HG03025 (cell line): ENCODE measurements around the gene RAB7B.

Experiments used
- ATAC-seq: cut with Tn5 transposase; IDR thresholded peaks from one replicate; pipeline ENCODE4 v1.9.1; 2021; ENCODE audit warnings: mild to moderate bottlenecking, moderate library complexity; ENCODE audit not compliant: unreplicated experiment, low FRiP score

Gene RAB7B

DNA sequence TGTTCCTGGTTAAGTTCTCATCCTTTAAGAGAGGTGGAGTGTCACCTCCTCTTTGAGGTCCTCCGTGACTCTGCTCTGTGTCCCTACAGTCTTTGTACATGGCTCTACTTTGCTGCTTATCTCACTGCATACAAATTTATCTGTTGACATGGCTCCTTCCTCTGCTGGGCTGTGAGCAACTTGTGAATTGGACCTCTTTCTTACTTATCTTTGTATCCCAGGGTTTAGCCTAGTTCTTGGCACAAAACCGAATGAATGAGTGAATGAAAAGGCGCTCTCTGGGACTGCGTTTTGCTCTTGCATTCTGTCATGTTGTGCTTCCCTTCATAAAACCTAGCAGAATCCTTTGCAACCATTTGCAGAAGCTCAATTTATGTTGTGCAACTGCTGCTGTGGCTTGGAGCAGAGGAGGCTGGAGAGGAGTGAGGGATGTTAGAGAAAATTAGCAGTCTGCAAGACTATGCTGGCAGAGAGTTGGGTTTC, 72.4 kb downstream of the RAB7B start:
- no peak for ATAC-seq

DNA sequence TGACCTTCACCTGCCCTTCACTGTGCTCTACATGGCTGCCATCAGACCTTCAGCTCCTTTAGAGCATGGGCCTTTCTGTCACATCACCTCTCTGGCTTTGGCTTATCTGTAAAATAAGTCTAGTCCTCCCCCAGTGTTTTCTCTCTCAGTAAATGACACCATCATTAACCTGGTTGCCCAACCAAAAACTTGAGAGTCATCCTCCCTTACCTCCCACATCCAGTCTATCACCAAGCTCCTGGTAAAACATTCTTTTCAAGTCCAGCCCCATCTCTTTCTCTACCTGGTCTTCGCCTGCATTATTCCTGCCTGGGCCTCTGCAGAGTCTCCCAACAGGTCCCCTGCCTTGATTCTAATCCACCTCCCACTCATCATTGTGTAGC, 73.0 kb downstream of the RAB7B start:
- ATAC-seq: no peak

DNA sequence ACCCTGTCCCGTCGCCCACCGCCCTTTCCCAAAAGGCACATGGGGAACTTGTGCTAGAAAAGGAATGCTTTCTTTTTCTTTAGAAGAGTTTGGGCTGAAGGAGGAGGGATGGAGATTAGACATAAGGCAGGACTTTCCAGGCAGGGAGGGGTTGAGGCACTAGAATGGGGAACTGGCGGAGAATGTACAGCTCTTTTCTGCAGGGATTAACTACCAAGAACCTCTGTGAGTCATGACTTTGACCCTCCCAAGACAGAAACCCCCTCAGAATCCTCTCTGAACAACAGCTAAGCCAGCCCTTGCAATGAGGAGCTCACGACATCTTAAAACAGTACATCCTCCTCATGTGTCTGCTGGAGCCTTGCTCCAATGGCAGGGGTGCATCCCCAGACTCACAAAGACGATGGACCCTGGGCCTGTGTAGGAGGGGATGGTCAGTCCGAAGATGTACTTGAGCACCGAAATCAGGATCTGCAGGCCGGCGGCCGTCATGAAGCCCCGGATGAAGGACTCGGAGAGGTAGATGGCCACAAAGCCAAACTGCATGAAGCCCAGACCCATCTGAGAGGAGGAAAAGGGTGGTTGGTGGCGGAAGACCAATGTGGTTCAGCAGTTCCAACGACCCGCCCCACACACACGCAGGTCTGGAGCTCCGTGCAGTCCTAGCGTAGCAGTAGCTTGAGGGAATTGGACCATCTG, 73.5 kb downstream of the RAB7B start:
- ATAC-seq: no peak

DNA sequence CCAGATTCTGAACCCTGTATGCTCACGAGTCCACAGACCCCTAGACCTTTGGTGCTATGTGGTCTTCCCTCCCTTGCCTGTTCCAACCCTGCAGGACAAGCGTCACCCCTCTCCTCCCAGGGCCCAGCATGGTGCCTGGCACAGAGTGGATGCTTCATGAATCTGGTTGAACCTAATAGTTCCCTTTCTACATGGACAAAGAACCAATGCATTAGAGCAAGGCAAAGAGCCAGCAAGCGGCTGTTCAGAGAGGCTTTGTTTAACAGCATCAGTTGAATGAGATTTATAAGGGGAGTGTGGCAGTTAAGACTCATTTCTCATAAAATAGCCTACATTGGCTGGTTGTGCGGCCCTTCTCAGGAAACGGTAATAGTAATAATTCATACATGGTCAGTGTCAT, 74.9 kb downstream of the RAB7B start:
- ATAC-seq: no peak

DNA sequence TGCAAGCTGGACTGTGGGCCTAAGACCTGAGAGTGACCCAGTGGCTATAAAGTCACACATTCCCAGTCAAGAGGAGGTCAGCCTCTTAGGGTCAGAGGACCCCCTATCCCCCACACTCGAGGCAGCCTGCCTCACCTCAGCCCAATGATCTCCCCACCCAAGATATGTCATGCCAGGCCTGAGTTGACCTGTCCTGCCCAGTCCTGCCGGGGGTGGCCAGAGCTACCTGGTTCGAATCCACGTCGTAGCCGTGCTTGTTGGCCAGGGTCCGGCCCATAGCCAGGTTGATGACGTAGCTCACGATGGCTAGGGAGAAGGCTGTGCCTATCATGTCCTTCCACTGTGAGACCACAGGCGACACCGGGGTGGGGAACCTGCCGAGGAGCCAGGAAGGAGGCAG, 75.5 kb downstream of the RAB7B start:
- no peak for ATAC-seq

DNA sequence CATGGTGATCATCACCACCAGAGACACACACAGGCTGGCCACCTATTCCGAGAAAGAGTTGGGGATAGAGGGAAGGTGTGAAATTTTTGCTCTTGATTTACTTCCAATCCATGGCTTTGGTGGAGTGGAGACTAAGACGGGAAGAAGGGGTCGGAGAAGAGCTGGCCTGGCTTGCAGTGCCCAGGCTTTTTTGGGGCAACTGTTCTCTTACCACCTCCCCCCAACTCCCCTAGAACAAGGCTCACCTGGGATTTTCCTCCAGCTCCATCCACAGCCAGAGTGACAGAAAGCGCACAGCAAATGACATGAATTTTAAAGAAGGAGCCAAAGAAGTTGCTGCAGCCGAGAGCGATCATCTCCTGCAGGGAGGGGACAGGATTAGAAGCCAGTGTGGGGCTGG, 75.9 kb downstream of the RAB7B start:
- no peak for ATAC-seq
